ENCODE results near the gene MTR. TPM values are rescaled to one million over a fixed set of nuclear protein-coding genes. Genes with fewer than 3 reads are reported as not detected.

Gene MTR
- total and polyA plus RNA-seq, 4 donors, result 4.4 to 49.3 (median 21.6) TPM

DNA sequence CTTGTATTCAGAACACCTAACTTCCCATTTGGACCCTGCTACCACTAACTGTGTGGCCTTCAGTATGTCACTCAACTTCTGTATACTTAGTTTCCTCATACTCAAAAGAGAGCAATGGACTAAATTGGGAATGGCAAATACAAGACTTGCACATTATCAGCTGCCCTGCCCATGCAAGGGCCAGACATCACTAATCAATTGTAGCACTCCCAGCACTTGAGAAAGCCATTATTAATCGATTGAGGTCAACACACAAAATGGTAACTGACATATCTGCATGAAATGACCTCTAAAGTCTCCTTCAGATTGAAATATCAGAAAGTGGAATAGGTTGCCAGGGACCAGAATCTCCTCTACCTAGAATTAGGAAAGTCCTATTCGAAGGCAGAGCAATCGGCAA, 149.9 kb downstream of the MTR start:
- TF ChIP-seq, protein P1, sequence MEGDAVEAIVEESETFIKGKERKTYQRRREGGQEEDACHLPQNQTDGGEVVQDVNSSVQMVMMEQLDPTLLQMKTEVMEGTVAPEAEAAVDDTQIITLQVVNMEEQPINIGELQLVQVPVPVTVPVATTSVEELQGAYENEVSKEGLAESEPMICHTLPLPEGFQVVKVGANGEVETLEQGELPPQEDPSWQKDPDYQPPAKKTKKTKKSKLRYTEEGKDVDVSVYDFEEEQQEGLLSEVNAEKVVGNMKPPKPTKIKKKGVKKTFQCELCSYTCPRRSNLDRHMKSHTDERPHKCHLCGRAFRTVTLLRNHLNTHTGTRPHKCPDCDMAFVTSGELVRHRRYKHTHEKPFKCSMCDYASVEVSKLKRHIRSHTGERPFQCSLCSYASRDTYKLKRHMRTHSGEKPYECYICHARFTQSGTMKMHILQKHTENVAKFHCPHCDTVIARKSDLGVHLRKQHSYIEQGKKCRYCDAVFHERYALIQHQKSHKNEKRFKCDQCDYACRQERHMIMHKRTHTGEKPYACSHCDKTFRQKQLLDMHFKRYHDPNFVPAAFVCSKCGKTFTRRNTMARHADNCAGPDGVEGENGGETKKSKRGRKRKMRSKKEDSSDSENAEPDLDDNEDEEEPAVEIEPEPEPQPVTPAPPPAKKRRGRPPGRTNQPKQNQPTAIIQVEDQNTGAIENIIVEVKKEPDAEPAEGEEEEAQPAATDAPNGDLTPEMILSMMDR (IDR thresholded peaks at IDR 0.05; ENCODE audit: control extremely low read depth, extremely low read depth), result no peak
- no peak for ATAC-seq (ENCODE audit: insufficient read depth, low FRiP score)
- Histone ChIP-seq H3K4me1 (ENCODE audit: control insufficient read depth in 5 of 5, insufficient read depth in 5 of 5, low read length in 5 of 5) (no peaks in the 10 kb centered on the region), H3K4me3 (no peak overlapping the region), H3K9ac (ENCODE audit: insufficient read depth in 1 of 2, low read length in 2 of 2) (no peak overlapping the region), H3K9me3 (ENCODE audit: control insufficient read depth in 4 of 4, insufficient read depth in 3 of 4, low read length in 3 of 4) (peaks cover 0 to 6% (median 0%) of the 10 kb centered on the region in 4 donors), H3K27me3 (ENCODE audit: control insufficient read depth in 3 of 3, insufficient read depth in 3 of 3, low read length in 2 of 3) (no peaks in the 10 kb centered on the region), H3K36me3 (ENCODE audit: control insufficient read depth in 4 of 4, insufficient read depth in 4 of 4, low read length in 4 of 4) (no peaks in the 10 kb centered on the region), H3K27ac (ENCODE audit: low read depth in 1 of 2, low read length in 1 of 2) (no peak overlapping the region)
- no peak for DNase-seq
- 91 to 97% methylated on average over 3 of the region's 3 CpGs for WGBS, 2 donors

DNA sequence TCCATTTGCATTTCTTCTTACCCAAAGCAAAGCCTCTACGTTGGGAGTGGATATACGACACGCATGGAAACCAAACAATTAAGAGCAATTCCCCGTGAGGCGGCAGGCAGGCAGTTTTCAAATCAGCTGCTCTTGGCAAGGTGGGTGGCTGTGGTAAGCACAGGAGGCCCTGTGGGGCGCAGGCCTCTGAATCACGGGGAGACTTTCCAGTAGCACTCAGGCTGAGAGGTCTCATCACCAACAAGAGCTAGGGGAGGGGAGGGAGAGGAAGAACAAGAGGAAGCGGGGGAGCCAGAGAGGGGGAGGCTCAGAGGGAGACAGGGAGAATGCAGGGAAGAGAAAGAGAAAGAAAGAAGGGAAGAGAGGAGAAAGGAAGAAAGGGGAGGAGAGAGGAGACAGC, 152.7 kb downstream of the MTR start:
- H3K9ac ChIP-seq (ENCODE audit: insufficient read depth in 1 of 2, low read length in 2 of 2), result no peak overlapping the region
- peaks cover 0 to 2% (median 0%) of the 10 kb centered on the region in 4 donors for H3K9me3 ChIP-seq (ENCODE audit: control insufficient read depth in 4 of 4, insufficient read depth in 3 of 4, low read length in 3 of 4)
- no peak for DNase-seq
- no peak overlapping the region for H3K4me3 ChIP-seq
- no peaks in the 10 kb centered on the region for H3K4me1 ChIP-seq (ENCODE audit: control insufficient read depth in 5 of 5, insufficient read depth in 5 of 5, low read length in 5 of 5)
- no peak overlapping the region for H3K27ac ChIP-seq (ENCODE audit: low read depth in 1 of 2, low read length in 1 of 2)
- WGBS, 2 donors, result 62 to 63% methylated on average over 8 of the region's 8 CpGs
- H3K27me3 ChIP-seq (ENCODE audit: control insufficient read depth in 3 of 3, insufficient read depth in 3 of 3, low read length in 2 of 3), result no peaks in the 10 kb centered on the region
- TF ChIP-seq, protein P1 (IDR thresholded peaks at IDR 0.05; ENCODE audit: control extremely low read depth, extremely low read depth), result no peak
- H3K36me3 ChIP-seq (ENCODE audit: control insufficient read depth in 4 of 4, insufficient read depth in 4 of 4, low read length in 4 of 4), result no peaks in the 10 kb centered on the region
- ATAC-seq (ENCODE audit: insufficient read depth, low FRiP score), result no peak

DNA sequence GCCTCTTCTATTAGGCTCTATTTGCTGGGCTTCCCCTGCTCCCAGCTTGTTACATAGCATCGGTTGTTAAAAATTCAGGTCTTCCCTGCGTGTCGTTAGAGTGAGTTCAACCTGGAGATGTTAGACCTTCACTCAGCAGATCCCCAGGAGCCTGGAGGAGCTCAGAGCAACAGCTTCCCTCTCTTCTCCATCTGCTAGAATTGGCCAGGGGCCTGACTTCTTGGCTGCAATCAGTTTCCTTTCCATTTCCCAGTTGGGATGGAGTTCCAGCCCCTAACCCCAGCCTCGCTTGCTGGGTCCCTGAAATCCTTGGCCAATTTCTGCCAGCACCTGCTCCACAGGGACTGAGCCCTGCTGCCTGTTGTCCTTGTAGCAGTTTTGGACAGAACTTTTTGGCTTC, 153.3 kb downstream of the MTR start:
- 90% methylated on average over 4 of the region's 4 CpGs for WGBS, 2 donors
- TF ChIP-seq, protein P1 (IDR thresholded peaks at IDR 0.05; ENCODE audit: control extremely low read depth, extremely low read depth), result no peak
- Histone ChIP-seq H3K9me3 (ENCODE audit: control insufficient read depth in 4 of 4, insufficient read depth in 3 of 4, low read length in 3 of 4) (peaks cover 0 to 2% (median 0%) of the 10 kb centered on the region in 4 donors), H3K9ac (ENCODE audit: insufficient read depth in 1 of 2, low read length in 2 of 2) (no peak overlapping the region), H3K27me3 (ENCODE audit: control insufficient read depth in 3 of 3, insufficient read depth in 3 of 3, low read length in 2 of 3) (no peaks in the 10 kb centered on the region), H3K36me3 (ENCODE audit: control insufficient read depth in 4 of 4, insufficient read depth in 4 of 4, low read length in 4 of 4) (no peaks in the 10 kb centered on the region), H3K4me1 (ENCODE audit: control insufficient read depth in 5 of 5, insufficient read depth in 5 of 5, low read length in 5 of 5) (no peaks in the 10 kb centered on the region), H3K27ac (ENCODE audit: low read depth in 1 of 2, low read length in 1 of 2) (no peak overlapping the region), H3K4me3 (no peak overlapping the region)
- ATAC-seq (ENCODE audit: insufficient read depth, low FRiP score) (no peak), DNase-seq (peak in 1 of 3 donors; percentile 7)

DNA sequence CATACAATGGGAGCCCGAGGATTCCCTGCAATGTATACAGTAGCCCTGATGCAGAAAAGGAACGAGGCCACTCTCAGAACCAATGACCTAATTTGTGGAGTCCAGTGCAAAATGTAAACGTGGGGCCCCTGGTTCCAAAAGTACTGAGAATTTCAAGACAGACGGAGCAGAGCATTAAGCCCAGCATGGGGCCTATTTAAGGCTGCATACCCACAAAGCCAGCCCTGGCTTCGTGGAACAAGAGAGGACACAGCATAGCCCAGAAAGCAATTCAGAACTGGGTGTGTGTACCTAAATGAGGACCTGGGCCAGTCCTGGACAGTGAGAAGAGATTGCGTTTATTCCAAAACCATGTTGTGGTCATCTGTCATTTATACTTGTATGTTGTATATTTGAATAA, 153.9 kb downstream of the MTR start:
- TF ChIP-seq, protein P1 (IDR thresholded peaks at IDR 0.05; ENCODE audit: control extremely low read depth, extremely low read depth), result no peak
- H3K27me3 ChIP-seq (ENCODE audit: control insufficient read depth in 3 of 3, insufficient read depth in 3 of 3, low read length in 2 of 3), result no peaks in the 10 kb centered on the region

More for the DNA sequence above, 153.9 kb downstream of the MTR start:
- Histone ChIP-seq H3K36me3 (ENCODE audit: control insufficient read depth in 4 of 4, insufficient read depth in 4 of 4, low read length in 4 of 4) (no peaks in the 10 kb centered on the region), H3K9ac (ENCODE audit: insufficient read depth in 1 of 2, low read length in 2 of 2) (no peak overlapping the region), H3K4me3 (no peak overlapping the region), H3K4me1 (ENCODE audit: control insufficient read depth in 5 of 5, insufficient read depth in 5 of 5, low read length in 5 of 5) (no peaks in the 10 kb centered on the region), H3K27ac (ENCODE audit: low read depth in 1 of 2, low read length in 1 of 2) (no peak overlapping the region), H3K9me3 (ENCODE audit: control insufficient read depth in 4 of 4, insufficient read depth in 3 of 4, low read length in 3 of 4) (peaks cover 0 to 2% (median 0%) of the 10 kb centered on the region in 4 donors)
- ATAC-seq (ENCODE audit: insufficient read depth, low FRiP score) (no peak), DNase-seq (no peak)
- 72 to 76% methylated on average over 6 of the region's 6 CpGs for WGBS, 2 donors
